Natural killer cell (primary cell): ENCODE data around the gene DOK6. TPM values are rescaled to one million over a fixed set of nuclear protein-coding genes. Genes with fewer than 3 reads are reported as not detected.

Experiments used
- ATAC-seq, 3 donors: fragments of 150-1000 bp in 2 of 3; fragments of 200-7000 bp in 1 of 3; cut with Tn5 transposase; 1 replicate in 1 of 3; 2 replicates in 2 of 3; pipeline ENCODE4 v1.10.0; 2021; ENCODE audit warnings: mild to moderate bottlenecking in 2 of 3, moderate library complexity in 2 of 3
- DNase-seq, 2 donors: peaks; one replicate each; pipeline versions ENCODE4 v3.0.0 to v3.0.0-alpha.2; 2013 to 2021; ENCODE audit warnings: mixed read lengths in 1 of 2
- H3K27ac ChIP-seq: one replicate; pipeline ENCODE4 v1.5.1; 2013; ENCODE audit warnings: mild to moderate bottlenecking, low read length
- H3K27me3 ChIP-seq: one replicate; pipeline ENCODE4 v1.6.1; 2013; ENCODE audit warnings: low read length; ENCODE audit not compliant: control insufficient read depth, insufficient read depth
- H3K36me3 ChIP-seq: one replicate; pipeline ENCODE4 v1.6.1; 2013; ENCODE audit warnings: low read length; ENCODE audit not compliant: control insufficient read depth, insufficient read depth
- H3K4me1 ChIP-seq: one replicate; pipeline ENCODE4 v1.6.1; 2013; ENCODE audit warnings: low read length; ENCODE audit not compliant: control insufficient read depth, insufficient read depth
- H3K4me3 ChIP-seq: one replicate; pipeline ENCODE4 v1.5.1; 2013; ENCODE audit warnings: low read length
- H3K9me3 ChIP-seq: one replicate; pipeline ENCODE4 v1.6.1; 2013; ENCODE audit warnings: low read length; ENCODE audit not compliant: control insufficient read depth, insufficient read depth
- H3K27ac Mint-ChIP-seq, 2 donors: one replicate each; pipeline ENCODE4 v1.8.0; 2022; ENCODE audit warnings: mild to moderate bottlenecking in 2 of 2, mixed read lengths in 2 of 2, moderate library complexity in 1 of 2
- H3K27me3 Mint-ChIP-seq, 2 donors: one replicate each; pipeline ENCODE4 v1.8.0; 2022; ENCODE audit warnings: low read depth in 2 of 2, mixed read lengths in 2 of 2
- H3K36me3 Mint-ChIP-seq: one replicate; pipeline ENCODE4 v1.8.0; 2022; ENCODE audit warnings: mixed read lengths
- H3K4me1 Mint-ChIP-seq, 2 donors: one replicate each; pipeline ENCODE4 v1.8.0; 2022; ENCODE audit warnings: mixed read lengths in 2 of 2
- H3K4me3 Mint-ChIP-seq: one replicate; pipeline ENCODE4 v1.8.0; 2022; ENCODE audit warnings: mild to moderate bottlenecking, moderate library complexity, mixed read lengths
- H3K9me3 Mint-ChIP-seq, 2 donors: one replicate each; pipeline ENCODE4 v1.8.0; 2022; ENCODE audit warnings: mixed read lengths in 2 of 2
- WGBS: methylation state at CpG from one replicate; pipeline ENCODE4 v1.1.7; 2013; ENCODE audit warnings: missing lambda C conversion rate; ENCODE audit not compliant: insufficient coverage; 5-methylcytosine and 5-hydroxymethylcytosine counted together
- intact Hi-C: fragments of 100-400 bp; cut with micrococcal nuclease; formaldehyde crosslinking; loops from one replicate; pipeline ENCODE4 v1.14.2; 2022
- total RNA-seq, 4 donors: library from RNA; stranded (reverse); fragments of 120-200 nt in 1 of 4; gene quantifications; one replicate each; pipeline versions ENCODE4 v1.2.3 to v1.2.4, GENCODE V29; 2013 to 2022
- TF ChIP-seq, protein P1 (sequence below): fragments of 200-600 bp; IDR thresholded peaks from one replicate; pipeline ENCODE4 v1.8.0; 2022; ENCODE audit warnings: antibody characterized with exemption

The DOK6 gene
- total RNA-seq, 3 donors from 2014 or later (not counting 1 experiment from before 2014, with no cell fraction given), result 0.02 TPM; not detected in 2

DNA sequence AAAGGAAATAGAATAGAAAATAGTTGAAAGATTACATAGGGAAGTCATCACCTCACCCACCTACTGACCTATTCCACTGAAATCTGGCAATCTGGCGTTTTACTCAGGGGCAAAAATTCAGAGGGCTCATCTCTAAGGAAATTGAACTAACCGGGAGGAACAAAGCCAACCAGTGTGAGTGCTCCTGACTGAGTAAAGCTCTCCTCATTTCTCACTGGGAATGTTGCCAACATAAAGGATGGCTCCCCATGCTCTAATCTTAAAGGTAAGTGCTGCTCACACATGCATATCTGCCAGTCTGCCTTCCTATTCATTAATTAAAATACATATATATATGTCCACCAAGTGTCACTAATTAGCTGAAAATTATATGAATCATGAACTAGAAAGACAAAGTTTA is 13.5 kb upstream of the DOK6 start:
- Histone ChIP-seq H3K27me3 (peaks cover 4% of the 10 kb centered on the region), H3K36me3 (no peaks in the 10 kb centered on the region), H3K4me1 (no peaks in the 10 kb centered on the region), H3K9me3 (no peaks in the 10 kb centered on the region), H3K27ac (no peak overlapping the region), H3K4me3 (no peak overlapping the region)
- H3K27ac Mint-ChIP-seq, result no peak overlapping the region
- no peak for ATAC-seq
- TF ChIP-seq, protein P1, sequence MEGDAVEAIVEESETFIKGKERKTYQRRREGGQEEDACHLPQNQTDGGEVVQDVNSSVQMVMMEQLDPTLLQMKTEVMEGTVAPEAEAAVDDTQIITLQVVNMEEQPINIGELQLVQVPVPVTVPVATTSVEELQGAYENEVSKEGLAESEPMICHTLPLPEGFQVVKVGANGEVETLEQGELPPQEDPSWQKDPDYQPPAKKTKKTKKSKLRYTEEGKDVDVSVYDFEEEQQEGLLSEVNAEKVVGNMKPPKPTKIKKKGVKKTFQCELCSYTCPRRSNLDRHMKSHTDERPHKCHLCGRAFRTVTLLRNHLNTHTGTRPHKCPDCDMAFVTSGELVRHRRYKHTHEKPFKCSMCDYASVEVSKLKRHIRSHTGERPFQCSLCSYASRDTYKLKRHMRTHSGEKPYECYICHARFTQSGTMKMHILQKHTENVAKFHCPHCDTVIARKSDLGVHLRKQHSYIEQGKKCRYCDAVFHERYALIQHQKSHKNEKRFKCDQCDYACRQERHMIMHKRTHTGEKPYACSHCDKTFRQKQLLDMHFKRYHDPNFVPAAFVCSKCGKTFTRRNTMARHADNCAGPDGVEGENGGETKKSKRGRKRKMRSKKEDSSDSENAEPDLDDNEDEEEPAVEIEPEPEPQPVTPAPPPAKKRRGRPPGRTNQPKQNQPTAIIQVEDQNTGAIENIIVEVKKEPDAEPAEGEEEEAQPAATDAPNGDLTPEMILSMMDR, result no peak
- H3K4me1 Mint-ChIP-seq, result no peaks in the 10 kb centered on the region
- WGBS, result 97% methylated on average over 2 of the region's 2 CpGs
- H3K36me3 Mint-ChIP-seq, result no peaks in the 10 kb centered on the region
- no peak overlapping the region for H3K4me3 Mint-ChIP-seq
- H3K27me3 Mint-ChIP-seq, result peaks cover 0 to 7% of the 10 kb centered on the region in 2 donors
- no peaks in the 10 kb centered on the region for H3K9me3 Mint-ChIP-seq
- DNase-seq, result no peak
- intact Hi-C loops, result no loop called here

DNA sequence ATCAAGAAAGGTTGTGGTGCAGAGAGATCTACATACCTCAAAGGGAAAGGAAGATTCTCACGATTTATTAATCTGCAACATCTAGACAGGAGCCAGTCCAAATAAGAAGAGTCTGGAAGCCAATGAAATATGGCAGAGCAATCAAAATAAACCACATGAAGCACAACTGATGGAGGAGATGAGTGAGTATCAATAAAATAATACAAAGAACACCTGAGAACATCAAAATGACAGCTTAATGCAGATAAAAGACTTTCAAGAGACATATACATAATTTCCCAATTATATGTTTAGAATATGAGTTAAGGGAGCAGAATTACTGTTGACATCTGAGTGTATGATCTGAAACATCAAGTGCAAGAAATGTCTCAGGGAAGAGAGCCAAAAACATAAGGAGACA is 12.5 kb upstream of the DOK6 start:
- intact Hi-C loops, result no loop called here
- no peaks in the 10 kb centered on the region for H3K36me3 Mint-ChIP-seq
- no peak overlapping the region for H3K27ac Mint-ChIP-seq
- H3K4me1 Mint-ChIP-seq, result no peaks in the 10 kb centered on the region
- no peak overlapping the region for H3K4me3 Mint-ChIP-seq
- TF ChIP-seq, protein P1, result no peak
- WGBS, result 100% methylated on average over 1 of the region's 1 CpG
- Histone ChIP-seq H3K27me3 (peaks cover 4% of the 10 kb centered on the region), H3K4me3 (no peak overlapping the region), H3K36me3 (no peaks in the 10 kb centered on the region), H3K27ac (no peak overlapping the region), H3K4me1 (no peaks in the 10 kb centered on the region), H3K9me3 (no peaks in the 10 kb centered on the region)
- no peaks in the 10 kb centered on the region for H3K9me3 Mint-ChIP-seq
- no peak for ATAC-seq
- no peak for DNase-seq
- H3K27me3 Mint-ChIP-seq, result peaks cover 0 to 7% of the 10 kb centered on the region in 2 donors

DNA sequence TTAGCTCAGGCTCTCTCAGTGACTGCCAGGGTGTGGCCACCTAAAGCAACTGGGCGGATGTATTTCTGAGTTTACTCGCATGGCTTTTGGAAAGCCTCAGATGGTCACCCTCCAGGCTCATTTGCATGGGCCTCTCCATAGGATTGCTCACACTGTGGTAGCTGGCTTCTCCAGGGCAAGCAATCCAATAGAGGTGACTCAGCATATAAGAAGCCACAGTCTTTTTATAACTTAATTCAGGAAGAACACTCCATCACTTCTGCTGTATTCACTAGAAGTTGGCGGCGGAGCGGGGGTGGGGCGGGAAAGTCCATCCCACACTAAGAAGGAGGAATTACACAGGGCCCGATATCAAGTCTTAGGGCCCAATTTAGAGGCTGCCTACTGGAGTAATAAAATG is 3.6 kb upstream of the DOK6 start:
- no peak overlapping the region for H3K27ac ChIP-seq
- peaks cover 8% of the 10 kb centered on the region for H3K4me1 ChIP-seq
- Mint-ChIP-seq H3K27me3 (peaks cover 31 to 60% of the 10 kb centered on the region in 2 donors), H3K4me3 (no peak overlapping the region), H3K36me3 (no peaks in the 10 kb centered on the region), H3K9me3 (no peaks in the 10 kb centered on the region), H3K27ac (no peak overlapping the region), H3K4me1 (peaks cover 8 to 10% of the 10 kb centered on the region in 2 donors)
- peaks cover 19% of the 10 kb centered on the region for H3K27me3 ChIP-seq
- DNase-seq, result no peak
- WGBS, result 96% methylated on average over 6 of the region's 7 CpGs
- TF ChIP-seq, protein P1, result no peak
- no peaks in the 10 kb centered on the region for H3K9me3 ChIP-seq
- H3K36me3 ChIP-seq, result no peaks in the 10 kb centered on the region
- intact Hi-C loops, result no loop called here
- no peak for ATAC-seq
- no peak overlapping the region for H3K4me3 ChIP-seq

DNA sequence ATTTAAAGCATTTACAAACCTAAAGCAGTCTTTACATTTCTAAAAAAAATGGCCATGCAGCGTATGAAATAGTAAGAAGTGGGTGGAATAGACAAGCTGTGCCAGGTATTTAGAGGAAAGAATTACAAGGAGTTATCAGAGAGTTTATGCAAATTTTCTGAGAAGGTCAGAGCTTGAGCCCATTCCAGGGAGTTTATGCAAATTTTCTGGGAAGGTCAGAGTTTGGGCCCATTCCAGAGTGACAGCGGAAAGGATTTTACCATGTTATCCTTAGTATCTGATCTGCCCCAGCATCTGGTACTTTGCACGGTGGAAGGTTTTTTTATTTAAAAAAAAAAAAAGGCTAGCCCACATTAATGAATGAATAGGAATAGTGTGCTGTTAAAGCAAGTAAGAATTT is 1.4 kb upstream of the DOK6 start:
- TF ChIP-seq, protein P1, result no peak
- peaks cover 38 to 73% of the 10 kb centered on the region in 2 donors for H3K27me3 Mint-ChIP-seq
- H3K27ac ChIP-seq, result no peak overlapping the region
- peaks cover 29% of the 10 kb centered on the region for H3K27me3 ChIP-seq
- ATAC-seq (no peak), DNase-seq (no peak)
- no peaks in the 10 kb centered on the region for H3K36me3 ChIP-seq
- H3K4me1 Mint-ChIP-seq, result peaks cover 8 to 14% of the 10 kb centered on the region in 2 donors
- H3K4me3 Mint-ChIP-seq, result no peak overlapping the region
- no peak overlapping the region for H3K27ac Mint-ChIP-seq
- no peak overlapping the region for H3K4me3 ChIP-seq
- no peaks in the 10 kb centered on the region for H3K9me3 Mint-ChIP-seq
- intact Hi-C loops, result no loop called here
- H3K4me1 ChIP-seq, result peaks cover 8% of the 10 kb centered on the region
- H3K9me3 ChIP-seq, result no peaks in the 10 kb centered on the region
- H3K36me3 Mint-ChIP-seq, result no peaks in the 10 kb centered on the region
- 66% methylated on average over 3 of the region's 3 CpGs for WGBS
